ENCODE measurements around the gene CAMK2D. TPM values are rescaled to one million over a fixed set of nuclear protein-coding genes. Genes with fewer than 3 reads are reported as not detected.

The CAMK2D gene
- total and polyA plus RNA-seq, 2 donors from 2014 or later: 9.1 to 34.7 TPM

GRCh38 chr4:113547487-113548042 is 214.0 kb downstream of the CAMK2D start:
- Histone ChIP-seq H3K9ac (ENCODE audit: low read length in 3 of 3) (no peak overlapping the region), H3K27ac (ENCODE audit: low read depth in 2 of 2, low read length in 2 of 2) (peak overlapping the region; percentile 27 to 73), H3K36me3 (ENCODE audit: control insufficient read depth in 2 of 3, insufficient read depth in 3 of 3, low read length in 3 of 3) (no peaks in the 10 kb centered on the region), H3K27me3 (ENCODE audit: control insufficient read depth, insufficient read depth, low read length) (no peaks in the 10 kb centered on the region), H3K4me1 (ENCODE audit: control insufficient read depth in 2 of 3, insufficient read depth in 2 of 3, low read depth in 1 of 3, low read length in 3 of 3) (peaks cover 0 to 8% (median 2%) of the 10 kb centered on the region in 3 donors), H3K9me3 (ENCODE audit: control insufficient read depth in 2 of 3, insufficient read depth in 1 of 3, low read length in 3 of 3) (no peaks in the 10 kb centered on the region), H3K4me3 (ENCODE audit: low read length in 3 of 3) (no peak overlapping the region)
- intact Hi-C loops (cut with DNase I): loop anchor here (10.0 kb wide), 1 partner anchor 207 kb away; no protein-coding TSS in a partner anchor
- FAIRE-seq: peak; percentile 83
- peak; percentile 92 for TF ChIP-seq CTCF (IDR thresholded peaks at IDR 0.05; ENCODE audit: borderline replicate concordance, extremely low read depth, insufficient read depth)
- DNase-seq: peak; percentile 88 to 94 (median 91)

GRCh38 chr4:113541933-113542332 is 219.6 kb downstream of the CAMK2D start:
- H3K4me3 ChIP-seq (ENCODE audit: low read length in 3 of 3): no peak overlapping the region
- no peak overlapping the region for H3K27ac ChIP-seq (ENCODE audit: low read depth in 2 of 2, low read length in 2 of 2)
- no peaks in the 10 kb centered on the region for H3K27me3 ChIP-seq (ENCODE audit: control insufficient read depth, insufficient read depth, low read length)
- no peaks in the 10 kb centered on the region for H3K36me3 ChIP-seq (ENCODE audit: control insufficient read depth in 2 of 3, insufficient read depth in 3 of 3, low read length in 3 of 3)
- TF ChIP-seq CTCF (IDR thresholded peaks at IDR 0.05; ENCODE audit: borderline replicate concordance, extremely low read depth, insufficient read depth): no peak
- FAIRE-seq (peak; percentile 68), DNase-seq (peak in 1 of 5 donors; percentile 32)
- intact Hi-C loops (cut with DNase I): loop anchor here (10.0 kb wide), 1 partner anchor 213 kb away; no protein-coding TSS in a partner anchor
- no peaks in the 10 kb centered on the region for H3K9me3 ChIP-seq (ENCODE audit: control insufficient read depth in 2 of 3, insufficient read depth in 1 of 3, low read length in 3 of 3)
- no peaks in the 10 kb centered on the region for H3K4me1 ChIP-seq (ENCODE audit: control insufficient read depth in 2 of 3, insufficient read depth in 2 of 3, low read depth in 1 of 3, low read length in 3 of 3)
- H3K9ac ChIP-seq (ENCODE audit: low read length in 3 of 3): no peak overlapping the region

- no peak overlapping the region for H3K27ac ChIP-seq (ENCODE audit: low read depth in 2 of 2, low read length in 2 of 2)
- intact Hi-C loops (cut with DNase I): loop anchor here (10.0 kb wide), 1 partner anchor 214 kb away; no protein-coding TSS in a partner anchor
- FAIRE-seq: no peak
Measured at GRCh38 chr4:113540859-113541258, 220.7 kb downstream of the CAMK2D start.

More at GRCh38 chr4:113540859-113541258, 220.7 kb downstream of the CAMK2D start:
- no peaks in the 10 kb centered on the region for H3K4me1 ChIP-seq (ENCODE audit: control insufficient read depth in 2 of 3, insufficient read depth in 2 of 3, low read depth in 1 of 3, low read length in 3 of 3)
- H3K9me3 ChIP-seq (ENCODE audit: control insufficient read depth in 2 of 3, insufficient read depth in 1 of 3, low read length in 3 of 3): no peaks in the 10 kb centered on the region
- H3K27me3 ChIP-seq (ENCODE audit: control insufficient read depth, insufficient read depth, low read length): no peaks in the 10 kb centered on the region
- no peak overlapping the region for H3K9ac ChIP-seq (ENCODE audit: low read length in 3 of 3)
- DNase-seq: peak in 1 of 5 donors; percentile 28
- TF ChIP-seq CTCF (IDR thresholded peaks at IDR 0.05; ENCODE audit: borderline replicate concordance, extremely low read depth, insufficient read depth): no peak
- no peak overlapping the region for H3K4me3 ChIP-seq (ENCODE audit: low read length in 3 of 3)
- H3K36me3 ChIP-seq (ENCODE audit: control insufficient read depth in 2 of 3, insufficient read depth in 3 of 3, low read length in 3 of 3): no peaks in the 10 kb centered on the region
